Gastroesophageal sphincter (tissue), 4 donors: Measurements from ENCODE around the gene PNMT. TPM values are rescaled to one million over a fixed set of nuclear protein-coding genes. Genes with fewer than 3 reads are reported as not detected.

ENCODE experiments used
- ATAC-seq: fragments of 150-250 bp; one replicate; pipeline ENCODE4 v1.9.1; 2016; ENCODE audit warnings: mild to moderate bottlenecking, moderate library complexity
- H3K27ac ChIP-seq, 4 donors: fragments of 200-600 bp; sonication (generic) in 3 of 4; 1 replicate in 3 of 4; 2 replicates in 1 of 4; pipeline ENCODE4 v1.5.1; 2016 to 2019
- H3K27me3 ChIP-seq: fragments of 200-600 bp; sonication (generic); one replicate; pipeline ENCODE4 v1.5.1; 2019
- H3K36me3 ChIP-seq, 2 donors: fragments of 200-600 bp; sonication (generic); one replicate each; pipeline ENCODE4 v1.5.1; 2019; ENCODE audit warnings: control low read depth in 1 of 2
- H3K4me1 ChIP-seq, 3 donors: fragments of 200-600 bp; sonication (generic); 1 replicate in 2 of 3; 2 replicates in 1 of 3; pipeline ENCODE4 v1.5.1; 2016 to 2019; ENCODE audit warnings: control low read depth in 2 of 3
- H3K4me3 ChIP-seq, 2 donors: fragments of 200-600 bp; sonication (generic); one replicate each; pipeline ENCODE4 v1.5.1; 2019; ENCODE audit warnings: mild to moderate bottlenecking in 1 of 2, moderate library complexity in 1 of 2
- H3K9me3 ChIP-seq, 3 donors: fragments of 200-600 bp; sonication (generic); one replicate each; pipeline ENCODE4 v1.5.1; 2017 to 2019; ENCODE audit warnings: control low read depth in 2 of 3
- EP300 ChIP-seq: sonication (generic); formaldehyde crosslinking; IDR thresholded peaks from one replicate; pipeline ENCODE4 v1.6.1; 2017; ENCODE audit warnings: antibody characterized with exemption, mild to moderate bottlenecking
- POLR2A ChIP-seq, 2 donors: fragments of 450-650 bp; IDR thresholded peaks; one replicate each; pipeline ENCODE4 v1.6.1; 2017; ENCODE audit warnings: antibody characterized with exemption in 2 of 2, mild to moderate bottlenecking in 2 of 2, moderate library complexity in 1 of 2
- POLR2AphosphoS5 ChIP-seq: sonication (generic); formaldehyde crosslinking; IDR thresholded peaks from one replicate; pipeline ENCODE4 v1.6.1; 2017; ENCODE audit warnings: antibody characterized with exemption
- WGBS, 2 donors: methylation state at CpG; one replicate each; pipeline ENCODE4 v1.1.5; 2018; ENCODE audit warnings: low coverage in 1 of 2; 5-methylcytosine and 5-hydroxymethylcytosine counted together
- total RNA-seq, 4 donors: library from RNA; depleted of rRNA; stranded (reverse); fragments of >200 nt; gene quantifications; one replicate each; pipeline ENCODE4 v1.1.0, GENCODE V29; 2016
- TF ChIP-seq, protein P1 (sequence below), 4 experiments: fragments of 200-600 bp in 2 of 4; fragments of 450-650 bp in 2 of 4; sonication (generic) in 1 of 4; IDR thresholded peaks; one replicate each; pipeline ENCODE4 v1.5.1; 2017 to 2019; ENCODE audit warnings: antibody characterized with exemption in 4 of 4, mild to moderate bottlenecking in 2 of 4, moderate library complexity in 2 of 4

PNMT gene
- total RNA-seq, 4 donors from 2014 or later = 6.7 to 11.7 (median 7.5) TPM

DNA sequence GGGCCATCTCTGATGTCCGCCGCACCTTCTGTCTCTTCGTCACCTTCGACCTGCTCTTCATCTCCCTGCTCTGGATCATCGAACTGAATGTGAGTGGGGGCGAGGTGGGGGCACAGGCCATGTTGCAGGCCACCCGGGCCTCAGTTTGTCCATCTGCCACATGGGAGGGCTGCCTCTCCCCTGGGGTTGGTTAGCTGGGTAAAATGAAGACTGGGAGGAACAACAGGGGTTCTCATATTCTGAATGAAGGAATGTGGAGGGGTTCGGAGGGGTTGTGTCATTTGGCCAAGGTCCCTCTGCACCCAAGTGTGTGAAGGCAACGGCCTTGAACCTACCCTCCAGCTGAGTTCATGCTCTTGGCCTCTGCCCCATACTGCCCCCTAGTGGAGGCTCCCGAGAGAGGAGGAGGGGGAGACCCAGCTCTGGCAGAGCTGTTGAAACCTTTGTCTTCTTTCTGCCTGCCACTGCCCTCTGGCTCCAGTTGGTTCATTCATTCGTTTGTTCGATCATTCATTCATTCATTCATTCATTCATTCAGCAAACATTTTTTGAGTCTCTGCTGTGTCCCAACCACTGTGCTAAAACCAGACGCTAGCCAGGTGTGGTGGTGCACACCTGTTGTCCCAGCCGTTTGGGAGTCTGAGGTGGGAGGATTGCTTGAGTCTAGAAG lies 14.5 kb upstream of the PNMT start:
- Histone ChIP-seq H3K9me3 (no peaks in the 10 kb centered on the region), H3K4me1 (peaks cover 0 to 35% (median 0%) of the 10 kb centered on the region in 3 donors), H3K36me3 (peaks cover 0 to 50% of the 10 kb centered on the region in 2 donors), H3K4me3 (peak overlapping the region in 1 of 2 donors; percentile 36), H3K27me3 (no peaks in the 10 kb centered on the region), H3K27ac (peak overlapping the region in 3 of 4 donors; percentile 54 to 71 (median 63))
- ATAC-seq = no peak
- 32 to 42% methylated on average over 4 to 7 of the region's 14 CpGs for WGBS, 2 donors
- no peak for TF ChIP-seq POLR2A (IDR thresholded peaks at IDR 0.05)
- TF ChIP-seq, protein P1, sequence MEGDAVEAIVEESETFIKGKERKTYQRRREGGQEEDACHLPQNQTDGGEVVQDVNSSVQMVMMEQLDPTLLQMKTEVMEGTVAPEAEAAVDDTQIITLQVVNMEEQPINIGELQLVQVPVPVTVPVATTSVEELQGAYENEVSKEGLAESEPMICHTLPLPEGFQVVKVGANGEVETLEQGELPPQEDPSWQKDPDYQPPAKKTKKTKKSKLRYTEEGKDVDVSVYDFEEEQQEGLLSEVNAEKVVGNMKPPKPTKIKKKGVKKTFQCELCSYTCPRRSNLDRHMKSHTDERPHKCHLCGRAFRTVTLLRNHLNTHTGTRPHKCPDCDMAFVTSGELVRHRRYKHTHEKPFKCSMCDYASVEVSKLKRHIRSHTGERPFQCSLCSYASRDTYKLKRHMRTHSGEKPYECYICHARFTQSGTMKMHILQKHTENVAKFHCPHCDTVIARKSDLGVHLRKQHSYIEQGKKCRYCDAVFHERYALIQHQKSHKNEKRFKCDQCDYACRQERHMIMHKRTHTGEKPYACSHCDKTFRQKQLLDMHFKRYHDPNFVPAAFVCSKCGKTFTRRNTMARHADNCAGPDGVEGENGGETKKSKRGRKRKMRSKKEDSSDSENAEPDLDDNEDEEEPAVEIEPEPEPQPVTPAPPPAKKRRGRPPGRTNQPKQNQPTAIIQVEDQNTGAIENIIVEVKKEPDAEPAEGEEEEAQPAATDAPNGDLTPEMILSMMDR (IDR thresholded peaks at IDR 0.05) = peak in 3 of 4 experiments; percentile 43 to 75 (median 51)

DNA sequence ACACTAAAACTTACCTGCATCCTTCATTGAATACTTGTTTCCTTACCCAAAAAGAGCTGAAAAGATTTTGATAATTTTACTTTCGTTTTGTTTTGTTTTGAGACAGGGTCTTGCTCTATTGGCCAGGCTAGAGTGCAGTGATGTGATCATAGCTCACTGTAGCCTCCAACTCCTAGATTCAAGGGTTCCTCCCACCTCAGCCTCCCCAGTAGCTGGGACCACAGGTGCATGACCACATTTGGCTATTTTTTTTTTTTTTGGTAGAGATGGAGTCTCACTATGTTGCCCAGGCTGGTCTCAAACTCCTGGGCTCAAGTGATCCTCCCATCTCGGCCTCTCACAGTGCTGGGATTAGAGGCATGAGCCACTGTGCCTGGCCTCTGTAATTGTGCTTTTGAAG lies 13.1 kb upstream of the PNMT start:
- ATAC-seq = no peak
- WGBS, 2 donors = 92 to 93% methylated on average over 1 to 2 of the region's 2 CpGs
- H3K27ac ChIP-seq = no peak overlapping the region
- H3K4me1 ChIP-seq = peaks cover 0 to 47% (median 3%) of the 10 kb centered on the region in 3 donors
- TF ChIP-seq EP300 (no peak), POLR2AphosphoS5 (no peak), POLR2A (IDR thresholded peaks at IDR 0.05) (no peak)
- TF ChIP-seq, protein P1 (IDR thresholded peaks at IDR 0.05) = no peak
- no peaks in the 10 kb centered on the region for H3K27me3 ChIP-seq
- H3K36me3 ChIP-seq = peaks cover 0 to 63% of the 10 kb centered on the region in 2 donors
- no peak overlapping the region for H3K4me3 ChIP-seq
- no peaks in the 10 kb centered on the region for H3K9me3 ChIP-seq

DNA sequence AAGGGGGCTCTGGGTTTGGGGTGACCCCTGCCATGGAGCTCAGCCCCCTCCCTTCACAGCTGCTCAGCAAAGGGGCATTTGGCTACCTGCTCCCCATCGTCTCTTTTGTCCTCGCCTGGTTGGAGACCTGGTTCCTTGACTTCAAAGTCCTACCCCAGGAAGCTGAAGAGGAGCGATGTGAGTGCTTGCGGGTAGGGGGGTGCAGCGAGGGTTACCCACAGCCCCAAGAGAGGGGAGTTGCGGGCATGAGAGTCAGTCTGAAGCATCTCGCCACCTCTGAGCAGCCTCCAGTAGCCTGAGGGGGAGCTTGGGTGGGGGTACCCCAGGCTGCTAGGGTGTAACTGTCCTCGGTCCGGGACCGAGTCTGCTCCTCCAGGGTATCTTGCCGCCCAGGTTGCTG lies 9.9 kb upstream of the PNMT start:
- TF ChIP-seq POLR2A (IDR thresholded peaks at IDR 0.05) = no peak
- TF ChIP-seq, protein P1 (IDR thresholded peaks at IDR 0.05) = no peak
- TF ChIP-seq EP300 = no peak
- no peak for TF ChIP-seq POLR2AphosphoS5
- no peak for ATAC-seq
- Histone ChIP-seq H3K4me1 (peaks cover 0 to 58% (median 10%) of the 10 kb centered on the region in 3 donors), H3K36me3 (peaks cover 0 to 94% of the 10 kb centered on the region in 2 donors), H3K4me3 (no peak overlapping the region), H3K27me3 (no peaks in the 10 kb centered on the region), H3K9me3 (no peaks in the 10 kb centered on the region), H3K27ac (peak overlapping the region in 3 of 4 donors; percentile 67 to 74 (median 72))
- WGBS, 2 donors = no CpG with 5 or more reads among the region's 11 CpGs

DNA sequence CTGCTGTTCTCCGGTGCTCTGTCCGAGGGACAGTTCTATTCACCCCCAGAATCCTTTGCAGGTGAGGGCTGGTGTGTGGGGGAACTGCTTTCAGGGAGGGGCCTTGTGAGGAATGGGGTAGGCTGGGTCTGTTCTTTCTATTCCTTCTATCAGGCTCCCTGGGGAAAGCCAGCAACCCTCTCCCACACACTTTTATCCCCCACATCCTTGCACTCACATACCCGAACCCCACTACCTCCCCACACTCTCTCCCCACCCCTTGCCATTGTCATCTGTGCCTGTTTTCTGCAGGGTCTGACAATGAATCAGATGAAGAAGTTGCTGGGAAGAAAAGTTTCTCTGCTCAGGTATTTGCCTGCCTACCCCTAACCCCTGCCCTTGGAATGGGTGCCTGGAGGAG lies 9.5 kb upstream of the PNMT start:
- ATAC-seq = no peak
- WGBS, 2 donors = 100% methylated on average over 1 of the region's 3 CpGs; no CpG with 5 or more reads in 1 of the 2 donors
- TF ChIP-seq, protein P1 (IDR thresholded peaks at IDR 0.05) = no peak
- TF ChIP-seq POLR2AphosphoS5 (no peak), EP300 (no peak), POLR2A (IDR thresholded peaks at IDR 0.05) (no peak)
- Histone ChIP-seq H3K36me3 (peaks cover 0 to 94% of the 10 kb centered on the region in 2 donors), H3K4me3 (no peak overlapping the region), H3K4me1 (peaks cover 0 to 58% (median 11%) of the 10 kb centered on the region in 3 donors), H3K9me3 (no peaks in the 10 kb centered on the region), H3K27me3 (no peaks in the 10 kb centered on the region), H3K27ac (peak overlapping the region in 3 of 4 donors; percentile 67 to 74 (median 72))
